NCI-H510A treated with DMSO at 0.1 percent for 48 hours (cell line): ENCODE data around the gene STK11.

Source experiments
- DNase-seq: peaks from one replicate; lab custom pipeline; 2025; lab: John Stamatoyannopoulos, UW

The STK11 gene

DNA sequence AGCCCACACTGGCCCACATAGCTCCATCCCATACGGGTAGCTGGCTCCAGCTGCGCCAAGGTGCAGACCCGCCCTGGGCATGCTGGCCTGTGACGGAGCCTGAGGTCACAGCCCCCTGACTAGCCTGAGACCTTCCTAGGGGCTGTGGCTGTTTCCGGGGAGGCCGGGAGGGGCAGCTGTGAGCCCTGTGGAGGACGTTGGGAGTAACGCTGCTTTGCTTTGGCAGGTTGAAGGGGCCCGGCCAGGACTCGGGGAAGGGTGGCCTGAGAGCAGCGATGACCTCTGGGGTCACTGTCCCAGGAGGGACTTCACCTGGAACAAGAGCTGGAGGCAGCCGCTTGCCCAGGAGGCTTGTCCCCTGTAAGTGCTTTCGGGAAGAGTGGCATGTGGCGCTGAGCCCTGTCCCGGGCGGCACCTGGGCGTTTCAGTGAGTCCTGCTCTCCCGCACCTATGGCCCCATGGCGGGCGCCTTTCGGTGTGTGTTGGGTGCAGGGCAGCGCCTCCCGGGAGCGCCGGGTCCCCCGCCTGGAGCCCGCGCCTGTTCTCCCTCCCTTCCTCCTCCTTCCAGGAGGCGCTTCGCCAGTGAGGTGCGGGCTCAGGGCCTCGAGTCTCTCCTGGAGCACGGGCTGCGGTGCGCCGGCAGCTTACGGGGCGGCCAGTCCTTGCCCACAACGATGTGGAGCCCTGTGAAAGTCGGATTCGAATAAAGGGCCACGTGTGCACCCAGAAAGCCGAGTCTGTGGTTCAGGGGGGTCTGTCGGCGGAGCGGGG, 68.7 kb downstream of the STK11 start:
- DNase-seq: no peak

DNA sequence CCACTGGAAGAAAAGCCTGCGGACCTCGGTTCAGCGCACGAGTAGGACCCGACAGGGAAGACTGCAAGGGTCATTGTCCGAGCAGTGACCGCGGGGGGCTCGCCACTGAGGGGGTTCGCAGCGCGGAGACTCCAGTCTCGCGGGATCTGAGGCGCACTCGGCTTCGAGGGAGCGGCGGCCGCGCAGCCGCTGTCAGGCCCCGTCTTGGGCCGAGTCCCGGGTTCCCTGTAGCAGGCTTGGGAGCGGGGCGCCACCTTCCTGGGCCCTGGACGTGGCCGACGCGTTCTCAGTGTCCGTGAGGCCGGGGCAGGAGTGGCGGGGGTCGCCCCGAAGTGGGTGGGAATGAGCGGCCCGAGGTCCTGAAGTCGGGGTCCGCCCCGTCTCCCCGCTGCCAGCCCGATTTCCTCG, 69.3 kb downstream of the STK11 start:
- no peak for DNase-seq

DNA sequence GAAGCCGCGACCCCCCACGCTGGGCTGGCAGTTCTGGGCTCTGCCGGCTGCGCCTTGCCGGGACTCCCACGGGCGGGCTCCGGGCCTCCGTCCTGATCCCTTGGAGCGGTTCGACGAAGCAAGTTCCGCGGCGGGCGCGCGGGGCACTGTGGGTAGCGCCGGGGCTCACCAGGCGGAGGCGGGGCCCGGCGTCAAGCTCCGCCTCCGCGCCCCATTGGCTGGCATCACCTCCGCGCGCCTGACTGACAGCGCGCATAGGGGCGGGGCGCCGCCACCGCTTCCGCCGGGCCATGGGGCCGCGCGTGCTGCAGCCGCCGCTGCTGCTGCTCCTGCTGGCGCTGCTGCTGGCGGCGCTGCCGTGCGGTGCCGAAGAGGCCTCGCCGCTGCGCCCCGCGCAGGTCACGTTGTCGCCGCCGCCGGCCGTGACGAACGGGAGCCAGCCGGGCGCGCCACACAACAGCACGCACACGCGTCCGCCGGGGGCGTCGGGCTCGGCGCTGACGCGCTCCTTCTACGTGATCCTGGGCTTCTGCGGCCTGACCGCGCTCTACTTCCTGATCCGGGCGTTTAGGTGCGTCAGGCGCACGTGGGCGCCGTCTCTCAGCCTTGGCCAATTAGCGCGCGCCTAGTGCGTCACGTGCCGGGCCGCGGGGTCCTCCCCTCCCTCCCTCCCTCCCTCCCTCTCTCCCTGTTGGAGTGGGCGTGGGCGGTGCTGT, 69.8 kb downstream of the STK11 start, which contains the start of gene FAM174C:
FAM174C (plus strand) TSS at position 271 of the 716 bp plus-strand sequence; CDS start at position 291, 20 bp downstream.
- DNase-seq: peak; percentile 71

DNA sequence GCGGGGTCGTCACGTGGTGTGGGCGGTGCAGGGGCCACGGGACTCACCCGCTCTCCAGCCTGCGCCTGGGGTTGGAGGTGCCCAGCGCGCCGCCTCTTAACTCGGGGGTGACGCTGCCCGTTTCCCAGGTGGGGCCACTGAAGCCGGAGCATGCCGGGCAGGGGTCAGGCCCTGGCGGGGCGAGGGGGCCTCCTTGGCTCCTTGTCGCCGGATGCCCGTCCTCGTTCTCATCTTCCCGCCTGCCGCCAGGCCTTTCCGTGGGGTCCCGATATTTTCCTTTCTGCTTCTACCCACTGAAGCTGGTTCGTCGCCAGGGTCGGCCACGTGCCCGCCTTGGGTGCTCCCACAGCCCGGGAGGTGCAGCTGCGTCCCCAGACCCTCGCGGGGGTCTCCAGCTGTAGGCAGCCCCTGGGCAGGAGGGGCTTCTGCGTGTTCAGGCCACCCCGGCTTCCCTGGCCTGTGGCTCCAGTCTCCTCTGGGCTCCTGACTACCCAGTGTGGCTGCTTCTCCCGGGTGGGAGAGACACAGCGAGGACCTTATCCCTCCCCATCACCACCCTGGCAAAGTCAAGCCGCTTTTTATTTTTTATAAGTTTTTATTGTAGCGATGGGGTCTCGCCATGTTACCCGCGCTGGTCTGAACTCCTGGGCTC, 70.5 kb downstream of the STK11 start:
- no peak for DNase-seq

DNA sequence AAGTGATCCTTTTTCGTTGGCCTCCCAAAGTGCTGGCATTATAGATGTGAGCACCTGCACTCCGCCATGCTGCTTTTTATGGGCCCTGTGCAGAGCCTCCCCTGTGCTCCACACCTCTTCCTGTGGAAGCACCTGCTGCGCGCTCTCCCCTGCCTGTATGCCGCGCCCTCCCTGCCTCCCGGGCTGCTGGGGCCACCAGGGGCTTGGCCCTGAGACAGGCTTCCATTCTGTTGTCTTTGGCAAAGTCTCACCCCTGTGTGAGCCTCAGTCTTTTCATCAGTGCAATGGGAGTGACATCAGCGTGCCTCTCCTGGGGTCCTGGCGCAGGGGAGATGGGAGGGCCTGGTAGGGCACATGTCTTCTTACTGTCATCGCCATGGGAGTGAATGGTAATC, 71.0 kb downstream of the STK11 start:
- DNase-seq: no peak

DNA sequence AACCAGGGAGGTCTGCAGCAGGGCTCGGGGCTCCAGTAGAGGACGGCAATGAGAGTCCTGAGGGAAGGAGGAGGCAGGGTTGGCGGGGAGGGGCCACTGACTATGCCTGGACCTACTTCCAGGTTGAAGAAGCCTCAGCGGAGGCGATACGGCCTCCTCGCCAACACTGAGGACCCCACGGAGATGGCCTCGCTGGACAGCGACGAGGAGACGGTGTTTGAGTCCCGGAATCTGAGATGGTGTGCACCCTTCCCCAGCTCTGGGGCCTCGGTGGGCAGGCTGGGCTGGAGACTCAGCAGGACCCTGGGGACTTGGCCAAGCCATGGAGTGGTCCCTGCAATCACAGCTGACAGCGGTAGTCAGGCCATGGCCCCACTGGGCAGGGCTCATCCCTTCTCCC, 71.5 kb downstream of the STK11 start:
- no peak for DNase-seq
